Measurements from ENCODE around the gene DCAKD.

DCAKD gene

DNA sequence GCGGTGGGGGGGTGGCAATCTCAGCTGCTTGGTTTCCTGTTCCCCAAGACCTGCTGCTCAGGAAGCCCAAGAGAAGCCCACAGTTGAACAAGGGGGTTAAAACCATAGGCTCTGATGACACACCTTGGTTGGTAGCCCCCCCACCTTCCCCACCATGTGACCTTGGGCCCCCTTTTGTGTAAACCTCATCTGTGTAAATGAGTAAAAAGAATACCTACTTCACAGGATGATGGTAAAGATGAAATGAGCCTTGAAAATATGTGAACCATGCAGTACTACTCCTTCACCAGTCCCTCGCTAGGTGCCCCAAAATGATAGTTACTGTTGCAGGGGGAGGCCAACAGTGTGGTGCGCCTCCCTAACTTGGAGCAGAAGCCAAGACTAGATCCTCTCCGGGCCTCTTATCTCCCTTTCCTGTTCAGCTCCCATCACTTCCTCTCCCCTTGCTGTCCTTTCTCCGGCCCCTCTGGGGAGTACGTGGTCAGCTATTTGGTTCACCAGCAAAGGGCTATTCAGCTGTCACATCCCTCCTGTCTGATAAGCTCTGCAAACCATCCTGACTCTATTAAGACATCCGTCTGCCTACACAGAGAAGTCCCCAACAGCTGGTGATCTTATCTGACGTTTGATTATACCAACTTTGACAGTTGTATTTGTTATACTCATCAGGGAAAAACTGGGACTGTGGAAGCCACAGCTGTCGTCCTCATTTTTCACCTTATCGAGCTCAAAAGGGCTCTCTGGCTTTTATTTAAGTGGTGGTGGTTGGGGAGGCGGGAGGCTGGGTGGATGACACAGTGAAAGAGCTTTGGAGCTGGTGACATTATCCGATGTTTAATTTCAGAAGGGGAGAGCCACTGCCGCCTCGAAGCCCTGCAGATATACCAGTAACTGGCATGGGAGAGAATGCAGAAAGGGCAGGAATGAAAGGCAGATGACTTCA, 19.9 kb downstream of the DCAKD start:
- DNase-seq (ENCODE audit: low read depth in 1 of 2, low spot score in 1 of 2): no peak

GRCh38 chr17:45030733-45031132, 20.7 kb downstream of the DCAKD start:
- no peak for DNase-seq (ENCODE audit: low read depth in 1 of 2, low spot score in 1 of 2)

- no peak for DNase-seq (ENCODE audit: low read depth in 1 of 2, low spot score in 1 of 2)
Measured at GRCh38 chr17:45029758-45030423, 21.5 kb downstream of the DCAKD start.

DNA sequence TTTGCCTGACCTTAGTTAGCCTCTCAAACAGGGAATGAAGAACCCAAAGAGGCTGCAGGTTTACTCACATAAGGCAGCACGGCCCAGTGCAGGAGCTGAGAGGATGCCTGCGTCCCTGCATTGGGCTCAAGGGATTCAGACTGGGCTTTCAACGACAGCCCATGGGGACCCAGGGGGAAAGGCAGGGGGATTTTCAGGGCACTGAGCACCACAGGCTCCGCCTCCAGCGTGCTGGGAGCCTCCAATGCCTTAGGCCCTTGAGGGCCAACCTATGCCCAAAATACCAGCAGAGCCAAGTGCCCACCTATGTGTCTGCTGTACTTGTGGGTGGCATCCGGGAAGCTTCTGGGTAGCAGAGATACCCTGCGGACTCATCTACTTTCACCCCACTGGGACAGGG, 22.3 kb downstream of the DCAKD start:
- DNase-seq (ENCODE audit: low read depth in 1 of 2, low spot score in 1 of 2): no peak

- no peak for DNase-seq (ENCODE audit: low read depth in 1 of 2, low spot score in 1 of 2)
Measured at GRCh38 chr17:45022655-45023339, 28.6 kb downstream of the DCAKD start.

GRCh38 chr17:45022288-45022648, 29.2 kb downstream of the DCAKD start:
- DNase-seq (ENCODE audit: low read depth in 1 of 2, low spot score in 1 of 2): no peak

- peak; percentile 28 to 50 for DNase-seq (ENCODE audit: low read depth in 1 of 2, low spot score in 1 of 2)
Measured at GRCh38 chr17:45021607-45022287, 29.7 kb downstream of the DCAKD start.

GRCh38 chr17:45020354-45021138, 30.9 kb downstream of the DCAKD start:
- DNase-seq (ENCODE audit: low read depth in 1 of 2, low spot score in 1 of 2): no peak

- peak in 1 of 2 donors; percentile 3 for DNase-seq (ENCODE audit: low read depth in 1 of 2, low spot score in 1 of 2)
Measured at GRCh38 chr17:45018848-45019711, 32.4 kb downstream of the DCAKD start.

GRCh38 chr17:45018514-45018847, 33.0 kb downstream of the DCAKD start:
- DNase-seq (ENCODE audit: low read depth in 1 of 2, low spot score in 1 of 2): no peak

DNA sequence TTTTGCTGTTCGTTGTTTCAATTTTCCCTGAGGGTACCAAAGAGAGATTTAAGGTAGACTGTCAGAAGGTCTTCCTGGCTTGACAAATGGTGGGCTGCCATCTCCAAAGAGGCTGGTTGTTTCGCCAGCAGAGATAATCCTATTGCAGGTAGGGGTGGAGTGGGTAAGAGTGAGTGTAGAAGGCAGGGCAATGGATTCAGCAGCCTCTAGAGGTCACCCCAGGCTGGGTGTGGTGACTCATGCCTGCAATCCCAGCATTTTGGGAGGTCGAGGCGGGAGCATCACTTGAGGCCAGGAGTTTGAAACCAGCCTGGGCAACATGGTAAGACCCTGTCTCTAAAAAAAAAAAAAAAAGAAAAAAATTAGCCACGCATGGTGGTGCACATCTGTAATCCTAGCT, 34.6 kb downstream of the DCAKD start:
- DNase-seq (ENCODE audit: low read depth in 1 of 2, low spot score in 1 of 2): no peak

DNA sequence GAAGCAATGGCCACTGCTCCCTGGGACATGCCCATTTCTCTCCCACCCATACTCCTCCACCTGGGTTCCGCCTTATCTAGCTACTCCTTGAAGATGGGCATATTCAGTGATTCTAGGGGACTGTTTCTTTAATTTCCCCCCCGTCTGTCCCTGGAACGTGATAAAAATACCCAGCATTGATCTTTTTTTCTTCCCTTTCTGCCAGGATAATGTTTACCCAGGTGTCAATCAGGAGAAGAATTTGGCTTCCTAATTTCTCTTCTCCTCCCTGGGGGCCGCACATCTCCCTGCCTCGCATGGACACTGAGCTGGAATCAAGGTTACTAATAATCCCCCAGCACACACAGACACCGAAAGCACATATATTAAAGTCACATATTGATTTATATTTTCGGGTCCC, 35.2 kb downstream of the DCAKD start:
- DNase-seq (ENCODE audit: low read depth in 1 of 2, low spot score in 1 of 2): no peak

DNA sequence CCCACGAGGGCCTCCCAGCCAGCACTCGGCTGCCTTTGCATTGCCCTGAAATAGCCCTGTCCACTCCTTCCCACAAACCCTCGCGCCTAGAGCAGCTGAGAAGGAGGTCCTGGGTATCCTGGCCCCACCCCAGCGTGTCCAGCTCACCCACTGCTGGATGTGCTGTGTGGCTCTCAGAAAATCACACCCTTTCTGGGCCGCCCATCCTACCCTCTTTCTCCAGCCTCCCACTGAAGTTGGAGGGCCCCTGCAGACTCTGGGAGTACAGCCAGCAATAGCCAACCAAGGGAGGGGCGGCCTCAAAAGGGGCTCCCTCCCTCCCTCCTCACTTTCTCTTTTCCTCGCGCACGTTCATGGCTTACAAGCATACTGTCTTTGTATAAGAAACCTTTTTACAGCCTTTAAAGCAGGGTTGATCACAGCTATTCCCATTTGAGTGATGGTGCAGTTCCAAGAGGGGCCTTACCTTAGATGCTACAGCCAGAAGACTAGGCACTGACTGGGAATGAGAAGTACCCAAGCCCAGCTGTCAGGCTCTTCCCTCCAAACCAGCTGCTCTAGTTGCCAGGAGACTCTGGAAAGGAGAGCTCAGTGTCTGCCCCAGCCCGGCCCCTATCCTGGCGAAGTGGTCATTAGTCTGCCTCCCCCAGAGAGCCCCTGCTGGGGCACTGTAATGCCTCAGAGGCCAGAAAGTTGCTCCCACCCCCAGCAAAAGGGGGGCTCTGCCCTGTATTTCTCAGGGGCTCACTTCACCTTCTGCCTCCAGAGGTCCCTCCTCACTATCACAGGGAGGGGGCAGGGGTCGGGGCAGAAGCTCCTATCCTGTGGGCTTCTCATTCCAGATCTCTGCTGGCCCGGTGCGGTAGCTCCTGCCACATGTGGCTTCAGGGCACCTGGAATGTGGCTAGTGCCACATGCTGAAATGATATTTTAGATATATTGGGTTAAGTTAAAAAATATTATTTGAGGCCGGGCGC, 38.1 kb downstream of the DCAKD start:
- no peak for DNase-seq (ENCODE audit: low read depth in 1 of 2, low spot score in 1 of 2)

- no peak for DNase-seq (ENCODE audit: low read depth in 1 of 2, low spot score in 1 of 2)
Measured at GRCh38 chr17:45011767-45012166, 39.7 kb downstream of the DCAKD start.

- no peak for DNase-seq (ENCODE audit: low read depth in 1 of 2, low spot score in 1 of 2)
Measured at GRCh38 chr17:45009676-45010467, 41.6 kb downstream of the DCAKD start.

DNA sequence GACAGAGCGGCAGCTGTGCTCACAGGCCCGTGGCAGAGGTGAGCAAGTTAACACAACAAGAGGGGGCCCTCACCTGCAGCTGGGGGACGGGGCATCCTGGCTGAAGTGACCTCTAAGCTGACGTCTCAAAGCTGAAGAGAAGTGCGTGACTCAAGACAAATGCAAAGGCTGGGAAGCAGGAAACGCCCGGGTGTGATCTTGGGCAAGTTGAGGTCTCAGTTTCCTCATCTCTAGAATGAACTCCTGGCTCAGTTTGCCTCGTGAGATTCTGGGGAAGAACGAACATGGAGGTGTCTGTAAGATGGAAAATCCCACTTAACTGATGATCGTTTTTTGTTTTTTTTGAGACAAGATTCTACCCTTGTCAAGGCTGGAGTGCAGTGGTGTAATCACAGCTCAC, 43.2 kb downstream of the DCAKD start:
- DNase-seq (ENCODE audit: low read depth in 1 of 2, low spot score in 1 of 2): no peak

DNA sequence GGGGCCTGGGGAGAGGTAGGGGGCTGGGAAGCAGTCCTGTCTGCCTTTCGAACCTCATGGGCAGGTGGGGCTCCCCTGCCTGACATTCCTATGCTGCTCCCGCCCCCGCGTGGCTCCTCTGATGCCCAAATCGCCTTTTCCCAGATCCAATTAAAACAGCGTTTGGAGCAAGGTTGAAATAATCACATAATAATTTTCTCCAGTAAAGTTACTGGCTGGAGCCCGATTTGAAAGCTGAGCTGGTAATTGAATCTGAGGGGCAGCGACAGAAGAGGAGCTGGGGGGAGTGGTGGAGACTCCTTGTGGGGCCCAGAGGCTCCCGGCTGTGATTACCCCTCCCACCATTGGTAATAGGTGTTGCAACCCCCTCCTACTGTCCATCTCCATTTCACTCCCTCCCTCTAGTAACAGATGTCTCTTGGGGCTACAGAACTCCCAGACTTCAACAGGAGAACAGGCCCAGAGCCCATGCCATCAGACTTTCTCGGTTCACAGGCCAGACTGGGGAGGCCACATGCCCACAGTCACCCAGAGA, 44.4 kb downstream of the DCAKD start:
- no peak for DNase-seq (ENCODE audit: low read depth in 1 of 2, low spot score in 1 of 2)

DNA sequence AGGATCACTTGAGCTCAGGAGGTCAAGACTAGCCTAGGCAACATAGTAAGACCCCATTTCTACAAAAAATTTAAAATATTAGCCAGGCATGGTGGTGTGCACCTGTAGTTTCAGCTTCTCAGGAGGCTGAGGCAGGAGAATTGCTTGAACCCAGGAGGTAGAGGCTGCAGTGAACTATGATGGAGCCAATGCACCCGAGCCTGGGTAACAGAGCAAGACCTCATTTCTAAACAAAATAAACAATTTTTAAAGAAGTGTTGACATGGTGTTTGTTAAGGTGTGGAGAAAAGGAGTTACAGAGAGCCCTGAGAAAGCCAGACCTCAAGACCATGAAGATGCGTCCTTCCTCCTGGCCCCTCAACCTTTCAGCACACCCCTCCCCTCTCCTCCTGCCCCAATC, 45.7 kb downstream of the DCAKD start:
- no peak for DNase-seq (ENCODE audit: low read depth in 1 of 2, low spot score in 1 of 2)
